H1 (cell line): ENCODE results near the gene MAVS. TPM values are rescaled to one million over a fixed set of nuclear protein-coding genes. Genes with fewer than 3 reads are reported as not detected.

Source experiments
- CTCF ChIA-PET: fragments of 300-600 bp; sonication (Branson Sonifier 250); formaldehyde crosslinking; loops from one replicate; lab custom pipeline; 2021; ENCODE audit not compliant: partially characterized antibody; lab: Charles Lee
- POLR2A ChIA-PET: fragments of 300-600 bp; sonication (Branson Sonifier 250); formaldehyde crosslinking; loops from one replicate; lab custom pipeline; 2021; ENCODE audit warnings: inconsistent platforms; ENCODE audit not compliant: partially characterized antibody; lab: Charles Lee
- DNase-seq, 2 experiments: peaks; one replicate each; pipeline versions ENCODE4 v3.0.0 to v3.0.0-alpha.2; 2010 to 2022; ENCODE audit warnings: low spot score in 2 of 2, low read depth in 1 of 2, mixed read lengths in 1 of 2
- FAIRE-seq: peaks from 2 replicates; lab custom pipeline; 2011; peaks lifted over from hg19 to GRCh38; lab: Jason Lieb, UNC
- H2AFZ ChIP-seq: 2 replicates; pipeline ENCODE4 v1.8.1; 2012; ENCODE audit warnings: low read length, inconsistent platforms
- H2AK5ac ChIP-seq: 2 replicates; pipeline ENCODE4 v1.6.1; 2013; ENCODE audit warnings: low read depth, low read length
- H2BK120ac ChIP-seq: replicated peaks from 2 replicates; pipeline ENCODE3; 2013; ENCODE audit warnings: low read depth, low read length, inconsistent platforms
- H2BK12ac ChIP-seq: 2 replicates; pipeline ENCODE4 v1.6.1; 2013; ENCODE audit warnings: low read depth, low read length
- H2BK15ac ChIP-seq: 2 replicates; pipeline ENCODE4 v1.6.1; 2013; ENCODE audit warnings: low read length
- H2BK20ac ChIP-seq: 2 replicates; pipeline ENCODE4 v1.6.1; 2013; ENCODE audit warnings: low read length
- H2BK5ac ChIP-seq: 2 replicates; pipeline ENCODE4 v1.6.1; 2013; ENCODE audit warnings: low read depth, low read length
- H3K14ac ChIP-seq: 2 replicates; pipeline ENCODE4 v1.6.1; 2013; ENCODE audit warnings: inconsistent platforms; ENCODE audit not compliant: insufficient read length
- H3K18ac ChIP-seq: 2 replicates; pipeline ENCODE4 v1.6.1; 2013; ENCODE audit warnings: low read length; ENCODE audit errors: extremely low read depth
- H3K23ac ChIP-seq: 2 replicates; pipeline ENCODE4 v1.6.1; 2013; ENCODE audit warnings: inconsistent platforms; ENCODE audit not compliant: insufficient read length
- H3K23me2 ChIP-seq: 2 replicates; pipeline ENCODE4 v1.6.1; 2013; ENCODE audit warnings: low read depth, low read length
- H3K27ac ChIP-seq: 2 replicates; pipeline ENCODE4 v1.6.1; 2011; ENCODE audit warnings: low read depth, low read length, inconsistent platforms
- H3K27me3 ChIP-seq, 4 experiments: replicated peaks in 1 of 4; 1 replicate in 1 of 4; 2 replicates in 3 of 4; pipeline versions ENCODE4 v1.6.1 to v1.8.1; 2011 to 2013; ENCODE audit warnings: low read length in 3 of 4, mild to moderate bottlenecking in 3 of 4, inconsistent platforms in 2 of 4, mixed read lengths in 2 of 4, moderate library complexity in 1 of 4; ENCODE audit not compliant: control insufficient read depth in 3 of 4, insufficient read depth in 3 of 4; ENCODE audit errors: extremely low read depth in 1 of 4
- H3K36me3 ChIP-seq, 4 experiments: 2 replicates each; pipeline versions ENCODE4 v1.6.1 to v1.8.1; 2011 to 2013; ENCODE audit warnings: mild to moderate bottlenecking in 4 of 4, low read length in 3 of 4, moderate library complexity in 2 of 4, control low read depth in 1 of 4, inconsistent platforms in 1 of 4; ENCODE audit not compliant: insufficient read depth in 4 of 4, control insufficient read depth in 2 of 4
- H3K4ac ChIP-seq: replicated peaks from 2 replicates; pipeline ENCODE3; 2013; ENCODE audit warnings: low read length, low read depth, mixed read lengths, inconsistent platforms; ENCODE audit not compliant: insufficient read length
- H3K4me1 ChIP-seq, 4 experiments: replicated peaks in 1 of 4; 1 replicate in 1 of 4; 2 replicates in 3 of 4; pipeline versions ENCODE4 v1.6.1 to v1.8.1; 2011 to 2013; ENCODE audit warnings: low read length in 3 of 4, inconsistent platforms in 2 of 4, mixed read lengths in 1 of 4; ENCODE audit not compliant: insufficient read depth in 4 of 4, control insufficient read depth in 3 of 4
- H3K4me2 ChIP-seq, 2 experiments: 2 replicates each; pipeline versions ENCODE4 v1.6.1 to v1.8.1; 2011 to 2013; ENCODE audit warnings: low read depth in 2 of 2, low read length in 2 of 2, control low read depth in 1 of 2, inconsistent platforms in 1 of 2, mild to moderate bottlenecking in 1 of 2; ENCODE audit not compliant: insufficient read depth in 1 of 2
- H3K4me3 ChIP-seq, 4 experiments: fragments of 200-600, 300-600 bp in 1 of 4; sonication (generic), shearing (Covaris generic), sonication (Bioruptor Twin) in 1 of 4; 2 replicates each; pipeline versions ENCODE4 v1.5.1 to v1.8.1; 2011 to 2016; ENCODE audit warnings: low read length in 4 of 4, low read depth in 3 of 4, control low read depth in 2 of 4, inconsistent platforms in 2 of 4, mild to moderate bottlenecking in 2 of 4, mixed read lengths in 1 of 4, moderate library complexity in 1 of 4; ENCODE audit not compliant: insufficient read depth in 2 of 4; ENCODE audit errors: extremely low read depth in 1 of 4
- H3K56ac ChIP-seq: replicated peaks from 2 replicates; pipeline ENCODE3; 2013; ENCODE audit warnings: low read depth, mild to moderate bottlenecking, mixed read lengths, low read length, inconsistent platforms; ENCODE audit not compliant: insufficient read length
- H3K79me1 ChIP-seq: 2 replicates; pipeline ENCODE4 v1.6.1; 2013; ENCODE audit warnings: low read depth, low read length, control low read depth
- H3K79me2 ChIP-seq, 2 experiments: 2 replicates each; pipeline versions ENCODE4 v1.6.1 to v1.8.1; 2012 to 2013; ENCODE audit warnings: low read length in 2 of 2, mild to moderate bottlenecking in 2 of 2, inconsistent platforms in 1 of 2; ENCODE audit not compliant: insufficient read depth in 2 of 2, control insufficient read depth in 1 of 2
- H3K9ac ChIP-seq, 4 experiments: replicated peaks in 1 of 4; 1 replicate in 1 of 4; 2 replicates in 3 of 4; pipeline versions ENCODE4 v1.6.1 to v1.8.1; 2011 to 2013; ENCODE audit warnings: low read depth in 3 of 4, low read length in 3 of 4, control low read depth in 2 of 4, mild to moderate bottlenecking in 2 of 4, moderate library complexity in 2 of 4, inconsistent platforms in 1 of 4; ENCODE audit errors: extremely low read depth in 1 of 4
- H3K9me3 ChIP-seq, 2 experiments: 2 replicates each; pipeline versions ENCODE4 v1.6.1 to v1.8.1; 2012 to 2013; ENCODE audit warnings: mild to moderate bottlenecking in 2 of 2, moderate library complexity in 2 of 2, control low read depth in 1 of 2, inconsistent platforms in 1 of 2, low read depth in 1 of 2, low read length in 1 of 2, mixed read lengths in 1 of 2; ENCODE audit not compliant: insufficient read depth in 2 of 2
- H4K20me1 ChIP-seq, 2 experiments: replicated peaks in 1 of 2; 2 replicates each; pipeline versions ENCODE3 to v1.8.1; 2011 to 2013; ENCODE audit warnings: inconsistent platforms in 2 of 2, low read length in 2 of 2, mild to moderate bottlenecking in 1 of 2; ENCODE audit not compliant: insufficient read depth in 2 of 2, control insufficient read depth in 1 of 2
- H4K5ac ChIP-seq: 2 replicates; pipeline ENCODE4 v1.6.1; 2013; ENCODE audit warnings: low read length, low read depth, mixed read lengths, inconsistent platforms; ENCODE audit not compliant: insufficient read length
- H4K8ac ChIP-seq: 2 replicates; pipeline ENCODE4 v1.8.0; 2013; ENCODE audit warnings: mild to moderate bottlenecking, moderate library complexity, low read length, inconsistent platforms; ENCODE audit not compliant: insufficient read depth; ENCODE audit errors: extremely low read depth
- H4K91ac ChIP-seq: replicated peaks from 2 replicates; pipeline ENCODE3; 2013; ENCODE audit warnings: low read length, mixed read lengths, inconsistent platforms; ENCODE audit not compliant: insufficient read length
- NANOG ChIP-seq: IDR thresholded peaks from 2 replicates; pipeline ENCODE4 v1.6.1; 2011; ENCODE audit warnings: low read length, low read depth, mild to moderate bottlenecking, inconsistent platforms; ENCODE audit not compliant: insufficient read depth, poor library complexity, severe bottlenecking
- SAP30 ChIP-seq: fragments of 300-600 bp; sonication (generic); IDR thresholded peaks from 2 replicates; pipeline ENCODE4 v1.7.1; 2012; ENCODE audit warnings: low read length, moderate library complexity, mild to moderate bottlenecking, inconsistent platforms; ENCODE audit not compliant: insufficient read depth, insufficient replicate concordance
- YY1 ChIP-seq: IDR thresholded peaks from 2 replicates; pipeline ENCODE4 v1.6.1; 2011; ENCODE audit warnings: low read depth, mild to moderate bottlenecking, low read length
- WGBS, 2 experiments: shearing (Covaris generic) in 1 of 2; methylation state at CpG; one replicate each; pipeline versions ENCODE4 v1.1.6 to v1.1.7; 2013 to 2015; ENCODE audit warnings: low lambda C conversion rate in 2 of 2, mixed read lengths in 2 of 2, inconsistent platforms in 1 of 2, low coverage in 1 of 2, missing lambda C conversion rate in 1 of 2; ENCODE audit not compliant: insufficient replicate concordance in 2 of 2, insufficient coverage in 1 of 2, insufficient read length in 1 of 2; ENCODE audit errors: extremely low coverage in 1 of 2, missing lambda C conversion rate in 1 of 2; 5-methylcytosine and 5-hydroxymethylcytosine counted together
- polyA plus RNA-seq, 7 experiments: library from polyadenylated mRNA; depleted of rRNA in 3 of 7; stranded (reverse) in 5 of 7; unstranded in 2 of 7; fragments of >200 nt in 5 of 7; fragments of 200-250 nt in 2 of 7; gene quantifications; 1 replicate in 5 of 7; 2 replicates in 1 of 7; 4 replicates in 1 of 7; pipeline versions ENCODE4 v1.2.1 to v1.2.3, GENCODE V29; 2011 to 2013; ENCODE audit warnings: missing spikeins in 2 of 7, mixed read lengths in 2 of 7
- total RNA-seq: library from RNA; stranded (reverse); fragmentation: NEBNext Ultra II Directional; extraction: Animal tissue kit (Norgen Biotek cat#: 25700); gene quantifications from 2 replicates; pipeline ENCODE4 v1.2.1, GENCODE V29; 2021

The MAVS gene
- total and polyA plus RNA-seq, 2 of the 8 experiments (the other 6 are each of a cell fraction or from before 2014, with no cell fraction given) = 9.9 to 24.3 TPM

GRCh38 chr20:3894796-3895195 is 48.2 kb downstream of the MAVS start:
- no peak overlapping the region for H4K8ac ChIP-seq
- H4K20me1 ChIP-seq = peaks cover 41 to 52% of the 10 kb centered on the region in 2 experiments
- POLR2A ChIA-PET = interaction anchor here (0.9 to 2.4 kb wide), 6 partner anchors 11 to 31 kb away, joined by 3 to 10 read pairs (median 6); no protein-coding TSS in a partner anchor
- H3K27me3 ChIP-seq = no peaks in the 10 kb centered on the region
- no peak overlapping the region for H2BK20ac ChIP-seq
- H4K5ac ChIP-seq = no peak overlapping the region
- no peak overlapping the region for H2BK5ac ChIP-seq
- no peak overlapping the region for H2BK12ac ChIP-seq
- H3K9me3 ChIP-seq = no peaks in the 10 kb centered on the region
- no peak overlapping the region for H3K23ac ChIP-seq
- no peak overlapping the region for H2AK5ac ChIP-seq
- TF ChIP-seq NANOG (no peak), YY1 (no peak), SAP30 (no peak)
- TF ChIP-seq, all 59 proteins: peak for 0
- Histone ChIP-seq H4K91ac (no peak overlapping the region), H3K79me2 (peaks cover 82 to 98% of the 10 kb centered on the region in 2 experiments), H2AFZ (no peak overlapping the region), H3K79me1 (no peaks in the 10 kb centered on the region; the same call in 1 of the 2 replicates), H3K36me3 (peaks cover 0 to 22% (median under 1%) of the 10 kb centered on the region in 4 experiments; a peak in 3 of 8 replicates), H2BK15ac (no peak overlapping the region), H3K4ac (no peak overlapping the region), H2BK120ac (no peak overlapping the region), H3K14ac (no peak overlapping the region), H3K4me3 (no peak overlapping the region), H3K4me1 (peaks cover 0 to 2% (median 0%) of the 10 kb centered on the region in 4 experiments; a peak in 2 of 7 replicates), H3K18ac (no peak overlapping the region), H3K23me2 (peaks cover 5% of the 10 kb centered on the region; the same call in 1 of the 2 replicates), H3K4me2 (no peak overlapping the region; a peak in 2 of 4 replicates), H3K56ac (no peak overlapping the region), H3K9ac (no peak overlapping the region), H3K27ac (no peak overlapping the region)
- FAIRE-seq (no peak), DNase-seq (no peak)
- WGBS, 2 experiments = 94% methylated on average over 5 of the region's 5 CpGs; no CpG with 5 or more reads in 1 of the 2 experiments
- CTCF ChIA-PET = interaction anchor here (0.6 to 3.2 kb wide), 7 partner anchors 16 to 213 kb away, joined by 3 to 10 read pairs (median 3); partner anchors contain the start of genes ADISSP and SPEF1
